WERI-Rb-1 (cell line): ENCODE results near the gene NADSYN1.

Source experiments
- DNase-seq: peaks from one replicate; pipeline ENCODE4 v3.0.0-alpha.2; 2020
- H3K27ac ChIP-seq: fragments of 250-450 bp; sonication (Bioruptor Pico); 2 replicates; pipeline ENCODE4 v1.5.1; 2020; ENCODE audit warnings: mild to moderate bottlenecking, moderate library complexity
- H3K27me3 ChIP-seq: fragments of 250-450 bp; sonication (Bioruptor Pico); 2 replicates; pipeline ENCODE4 v1.5.1; 2021; ENCODE audit warnings: mild to moderate bottlenecking, low read depth, moderate library complexity; ENCODE audit not compliant: insufficient read depth, severe bottlenecking
- H3K36me3 ChIP-seq: fragments of 250-450 bp; sonication (Bioruptor Pico); 2 replicates; pipeline ENCODE4 v1.5.1; 2020; ENCODE audit warnings: mild to moderate bottlenecking, moderate library complexity
- H3K4me3 ChIP-seq: 2 replicates; pipeline ENCODE4 v1.5.1; 2011; ENCODE audit warnings: low read depth, mild to moderate bottlenecking, control low read depth, low read length
- H3K9me3 ChIP-seq: fragments of 250-450 bp; sonication (Bioruptor Pico); 2 replicates; pipeline ENCODE4 v1.5.1; 2021; ENCODE audit warnings: mild to moderate bottlenecking, moderate library complexity; ENCODE audit not compliant: severe bottlenecking
- TF ChIP-seq, protein P1 (sequence below): IDR thresholded peaks from 2 replicates; pipeline ENCODE4 v1.5.1; 2011; ENCODE audit warnings: low read depth, mild to moderate bottlenecking, control low read depth, inconsistent platforms, low read length

NADSYN1 gene

GRCh38 chr11:71478528-71478840 is 25.5 kb downstream of the NADSYN1 start:
- Histone ChIP-seq H3K27ac (no peak overlapping the region), H3K9me3 (no peaks in the 10 kb centered on the region), H3K4me3 (no peak overlapping the region), H3K36me3 (peaks cover 32% of the 10 kb centered on the region), H3K27me3 (no peaks in the 10 kb centered on the region)
- TF ChIP-seq, protein P1, sequence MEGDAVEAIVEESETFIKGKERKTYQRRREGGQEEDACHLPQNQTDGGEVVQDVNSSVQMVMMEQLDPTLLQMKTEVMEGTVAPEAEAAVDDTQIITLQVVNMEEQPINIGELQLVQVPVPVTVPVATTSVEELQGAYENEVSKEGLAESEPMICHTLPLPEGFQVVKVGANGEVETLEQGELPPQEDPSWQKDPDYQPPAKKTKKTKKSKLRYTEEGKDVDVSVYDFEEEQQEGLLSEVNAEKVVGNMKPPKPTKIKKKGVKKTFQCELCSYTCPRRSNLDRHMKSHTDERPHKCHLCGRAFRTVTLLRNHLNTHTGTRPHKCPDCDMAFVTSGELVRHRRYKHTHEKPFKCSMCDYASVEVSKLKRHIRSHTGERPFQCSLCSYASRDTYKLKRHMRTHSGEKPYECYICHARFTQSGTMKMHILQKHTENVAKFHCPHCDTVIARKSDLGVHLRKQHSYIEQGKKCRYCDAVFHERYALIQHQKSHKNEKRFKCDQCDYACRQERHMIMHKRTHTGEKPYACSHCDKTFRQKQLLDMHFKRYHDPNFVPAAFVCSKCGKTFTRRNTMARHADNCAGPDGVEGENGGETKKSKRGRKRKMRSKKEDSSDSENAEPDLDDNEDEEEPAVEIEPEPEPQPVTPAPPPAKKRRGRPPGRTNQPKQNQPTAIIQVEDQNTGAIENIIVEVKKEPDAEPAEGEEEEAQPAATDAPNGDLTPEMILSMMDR, result no peak
- DNase-seq, result no peak

DNA sequence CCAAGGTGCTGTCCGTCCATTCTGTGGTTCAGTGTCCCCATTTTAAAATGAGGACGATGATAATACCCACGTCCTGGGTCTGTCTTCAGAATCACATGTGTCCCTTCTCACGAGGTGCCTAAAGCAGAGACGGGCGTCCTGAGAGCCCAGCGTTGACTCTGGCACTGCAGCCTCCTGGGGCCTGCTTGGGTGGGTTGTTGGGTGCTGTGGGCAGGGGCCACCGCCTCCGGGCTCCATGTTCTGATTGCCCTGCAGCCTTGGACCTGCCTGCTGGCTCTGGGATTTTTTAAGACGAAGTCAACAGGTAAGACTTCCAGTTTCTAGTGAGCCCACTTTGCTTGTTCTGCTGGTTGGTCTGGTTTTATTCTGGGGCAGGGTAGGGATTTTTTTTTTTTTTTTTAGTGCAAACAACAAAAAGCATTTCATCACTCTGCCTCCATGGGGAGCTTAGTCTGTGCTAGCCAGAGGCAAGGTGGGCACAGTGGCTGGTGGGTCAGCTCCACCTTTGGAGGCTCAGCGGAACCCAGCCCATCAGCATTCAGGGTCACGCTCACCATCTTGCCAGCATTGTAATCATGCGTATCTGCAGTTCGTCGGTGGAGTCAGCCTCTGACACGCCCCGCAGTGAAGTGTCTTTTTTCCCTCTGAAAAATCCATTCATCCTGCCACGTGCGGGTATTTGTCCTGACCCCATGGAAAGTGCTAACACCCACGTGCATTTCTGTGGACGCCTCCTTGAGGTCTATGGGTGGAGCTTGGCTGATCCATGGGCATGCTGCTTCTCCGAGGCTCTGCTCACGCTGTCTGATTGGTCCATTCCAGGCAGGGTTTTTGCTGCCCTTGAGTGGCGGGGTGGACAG is 28.3 kb downstream of the NADSYN1 start:
- Histone ChIP-seq H3K4me3 (no peak overlapping the region), H3K9me3 (no peaks in the 10 kb centered on the region), H3K27ac (no peak overlapping the region), H3K36me3 (peaks cover 40% of the 10 kb centered on the region), H3K27me3 (no peaks in the 10 kb centered on the region)
- TF ChIP-seq, protein P1, result no peak
- DNase-seq, result no peak

DNA sequence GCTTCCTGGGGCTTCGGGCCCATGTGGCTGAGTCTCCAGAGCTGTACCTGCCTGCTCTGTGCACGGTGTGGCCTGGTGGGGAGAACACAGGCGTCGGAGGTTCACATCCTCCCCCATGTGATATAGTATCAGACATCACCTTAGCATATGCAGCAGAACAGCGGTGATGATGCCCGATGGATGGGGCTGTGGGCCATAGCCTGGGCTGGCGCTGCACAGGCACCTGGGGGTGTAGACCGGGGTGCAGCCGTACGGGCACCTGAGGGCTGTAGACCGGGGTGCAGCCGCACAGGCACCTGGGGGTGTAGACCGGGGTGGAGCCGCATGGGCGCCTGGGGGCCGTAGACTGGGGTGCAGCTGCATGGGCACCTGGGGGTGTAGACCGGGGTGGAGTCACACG is 29.2 kb downstream of the NADSYN1 start:
- TF ChIP-seq, protein P1, result no peak
- no peaks in the 10 kb centered on the region for H3K9me3 ChIP-seq
- peaks cover 35% of the 10 kb centered on the region for H3K36me3 ChIP-seq
- no peak for DNase-seq
- no peak overlapping the region for H3K27ac ChIP-seq
- H3K4me3 ChIP-seq, result no peak overlapping the region
- no peaks in the 10 kb centered on the region for H3K27me3 ChIP-seq

DNA sequence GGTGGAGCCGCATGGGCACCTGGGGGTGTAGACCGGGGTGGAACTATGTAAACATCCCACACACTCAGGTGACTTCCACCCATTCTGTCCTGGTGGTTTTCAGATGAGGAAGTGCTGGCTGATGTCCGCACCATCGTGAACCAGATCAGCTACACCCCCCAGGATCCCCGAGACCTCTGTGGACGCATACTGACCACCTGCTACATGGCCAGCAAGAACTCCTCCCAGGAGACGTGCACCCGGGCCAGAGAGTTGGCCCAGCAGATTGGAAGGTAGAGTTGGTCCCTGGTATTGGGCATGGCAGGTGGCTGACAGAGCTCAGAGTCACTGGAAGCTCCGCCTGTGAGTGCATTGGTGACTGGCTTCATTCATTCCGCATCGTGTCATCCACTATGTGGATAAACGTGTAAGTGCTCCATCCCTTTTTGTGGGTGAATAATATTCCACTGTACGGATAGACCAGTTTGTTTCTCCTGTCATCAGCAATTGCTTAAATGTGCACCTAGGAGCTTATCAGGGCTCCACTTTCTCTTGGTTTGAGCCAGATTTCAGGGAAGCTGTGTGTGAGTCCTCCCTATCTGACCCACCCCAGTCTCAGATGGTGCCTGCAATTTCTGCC is 29.9 kb downstream of the NADSYN1 start:
- DNase-seq, result no peak
- Histone ChIP-seq H3K9me3 (no peaks in the 10 kb centered on the region), H3K36me3 (peaks cover 33% of the 10 kb centered on the region)

GRCh38 chr11:71483692-71484091 is 30.7 kb downstream of the NADSYN1 start:
- no peak for DNase-seq
- no peaks in the 10 kb centered on the region for H3K9me3 ChIP-seq
- no peak overlapping the region for H3K4me3 ChIP-seq
- H3K36me3 ChIP-seq, result peaks cover 32% of the 10 kb centered on the region
- TF ChIP-seq, protein P1, result no peak
- H3K27ac ChIP-seq, result no peak overlapping the region
- no peaks in the 10 kb centered on the region for H3K27me3 ChIP-seq

More for the DNA sequence above, 29.9 kb downstream of the NADSYN1 start:
- Histone ChIP-seq H3K27ac (no peak overlapping the region), H3K4me3 (no peak overlapping the region), H3K27me3 (no peaks in the 10 kb centered on the region)
- TF ChIP-seq, protein P1, result no peak
